ENCODE results near the gene DPH1.

Gene DPH1

DNA sequence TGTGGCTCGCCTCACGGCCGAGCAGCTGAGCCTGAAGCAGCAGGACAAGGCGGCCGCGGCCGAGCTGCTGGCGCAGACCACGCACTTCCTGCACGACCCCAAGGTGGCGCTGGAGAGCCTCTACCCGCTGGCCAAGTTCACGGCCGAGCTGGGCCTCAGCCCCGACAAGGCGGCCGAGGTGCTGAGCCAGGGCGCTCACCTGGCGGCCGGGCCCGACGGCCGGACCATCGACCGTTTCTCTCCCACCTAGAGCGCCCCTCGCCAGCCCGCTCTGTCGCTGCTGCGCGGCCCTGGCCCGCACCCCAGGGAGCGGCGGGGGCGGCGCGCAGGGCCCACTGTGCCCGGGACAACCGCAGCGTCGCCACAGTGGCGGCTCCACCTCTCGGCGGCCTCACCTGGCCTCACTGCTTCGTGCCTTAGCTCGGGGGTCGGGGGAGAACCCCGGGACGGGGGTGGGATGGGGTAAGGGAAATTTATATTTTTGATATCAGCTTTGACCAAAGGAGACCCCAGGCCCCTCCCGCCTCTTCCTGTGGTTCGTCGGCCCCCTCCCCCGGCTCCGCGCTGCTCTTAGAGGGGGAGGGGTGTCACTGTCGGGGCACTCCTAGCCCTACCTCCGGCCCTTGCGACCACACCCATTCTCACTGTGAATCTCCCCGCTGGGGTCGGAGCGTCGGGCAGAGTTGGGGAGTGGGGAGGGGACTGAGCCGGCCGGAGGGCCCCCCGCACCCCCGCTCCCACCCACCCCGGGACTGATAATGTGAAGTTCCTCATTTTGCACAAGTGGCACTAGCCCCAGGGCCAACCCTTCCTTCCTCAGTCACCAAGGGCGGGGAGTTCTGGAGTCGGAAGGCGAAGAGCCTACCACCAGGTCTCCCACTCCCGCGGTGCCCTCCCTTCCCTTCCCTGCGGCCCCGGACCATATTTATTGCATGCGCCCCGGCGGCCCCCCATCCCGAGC is 28.9 kb downstream of the DPH1 start:
- Histone ChIP-seq H3K4me1 (ENCODE audit: control insufficient read depth, low read length) (peaks cover 41% of the 10 kb centered on the region), H3K36me3 (ENCODE audit: control insufficient read depth, low read length) (no peaks in the 10 kb centered on the region; the same call in 1 of the 2 replicates), H3K9me3 (ENCODE audit: control insufficient read depth, insufficient read depth, low read length) (no peaks in the 10 kb centered on the region), H3K9me2 (replicated peaks; ENCODE audit: control insufficient read depth, low read length) (no peaks in the 10 kb centered on the region), H3K4me2 (ENCODE audit: low read length) (peak overlapping the region; percentile 49), H3K4me3 (ENCODE audit: low read length) (peak overlapping the region; percentile 48), H3K27ac (ENCODE audit: low read depth, low read length) (no peak overlapping the region), H3F3A (ENCODE audit: control insufficient read depth, insufficient read depth) (peaks cover 6% of the 10 kb centered on the region), H3K79me2 (ENCODE audit: control insufficient read depth, low read length) (no peaks in the 10 kb centered on the region), H4K20me1 (ENCODE audit: control insufficient read depth, insufficient read depth, low read depth, low read length) (peaks cover 7% of the 10 kb centered on the region), H3K27me3 (ENCODE audit: control insufficient read depth, low read length) (peaks cover 54% of the 10 kb centered on the region)
- TF ChIP-seq EZH2phosphoT487 (IDR thresholded peaks at IDR 0.05; ENCODE audit: borderline replicate concordance, low read length), result no peak
- TF ChIP-seq CTCF (IDR thresholded peaks at IDR 0.05; ENCODE audit: low read depth, low read length, poor library complexity, severe bottlenecking), result peak; percentile 82

- no peak overlapping the region for H3K4me3 ChIP-seq (ENCODE audit: low read length)
- H3F3A ChIP-seq (ENCODE audit: control insufficient read depth, insufficient read depth), result no peaks in the 10 kb centered on the region
- TF ChIP-seq CTCF (IDR thresholded peaks at IDR 0.05; ENCODE audit: low read depth, low read length, poor library complexity, severe bottlenecking) (no peak), EZH2phosphoT487 (IDR thresholded peaks at IDR 0.05; ENCODE audit: borderline replicate concordance, low read length) (no peak)
- H3K79me2 ChIP-seq (ENCODE audit: control insufficient read depth, low read length), result no peaks in the 10 kb centered on the region
- peaks cover 37% of the 10 kb centered on the region for H3K4me1 ChIP-seq (ENCODE audit: control insufficient read depth, low read length)
- H3K9me2 ChIP-seq (replicated peaks; ENCODE audit: control insufficient read depth, low read length), result no peaks in the 10 kb centered on the region
- H4K20me1 ChIP-seq (ENCODE audit: control insufficient read depth, insufficient read depth, low read depth, low read length), result peaks cover 2% of the 10 kb centered on the region
- peaks cover 4% of the 10 kb centered on the region for H3K36me3 ChIP-seq (ENCODE audit: control insufficient read depth, low read length)
- H3K9me3 ChIP-seq (ENCODE audit: control insufficient read depth, insufficient read depth, low read length), result no peaks in the 10 kb centered on the region
- peaks cover 45% of the 10 kb centered on the region for H3K27me3 ChIP-seq (ENCODE audit: control insufficient read depth, low read length)
- H3K4me2 ChIP-seq (ENCODE audit: low read length), result peak overlapping the region; percentile 49; the same call in 1 of the 2 replicates
- no peak overlapping the region for H3K27ac ChIP-seq (ENCODE audit: low read depth, low read length)
Observed at GRCh38 chr17:2059547-2060384, 29.8 kb downstream of the DPH1 start.

DNA sequence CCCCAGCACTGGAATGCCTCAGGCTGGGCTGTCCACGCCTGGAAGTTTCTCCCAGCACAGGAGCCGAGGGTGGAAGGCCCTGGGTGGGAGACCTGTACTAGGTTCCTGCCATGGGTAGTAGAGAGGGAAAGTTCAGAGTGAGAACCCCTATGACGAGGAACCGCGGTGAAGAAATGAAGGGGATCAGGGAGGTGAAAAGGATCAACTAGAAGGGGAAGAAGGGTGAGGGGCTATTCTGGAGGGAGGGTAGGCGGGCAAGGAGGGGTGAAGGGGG is 30.4 kb downstream of the DPH1 start:
- H3K4me2 ChIP-seq (ENCODE audit: low read length), result no peak overlapping the region
- no peaks in the 10 kb centered on the region for H3F3A ChIP-seq (ENCODE audit: control insufficient read depth, insufficient read depth)
- peaks cover 5% of the 10 kb centered on the region for H3K36me3 ChIP-seq (ENCODE audit: control insufficient read depth, low read length)
- H4K20me1 ChIP-seq (ENCODE audit: control insufficient read depth, insufficient read depth, low read depth, low read length), result peaks cover 2% of the 10 kb centered on the region
- no peaks in the 10 kb centered on the region for H3K9me2 ChIP-seq (replicated peaks; ENCODE audit: control insufficient read depth, low read length)
- H3K9me3 ChIP-seq (ENCODE audit: control insufficient read depth, insufficient read depth, low read length), result no peaks in the 10 kb centered on the region
- H3K27me3 ChIP-seq (ENCODE audit: control insufficient read depth, low read length), result peaks cover 40% of the 10 kb centered on the region
- no peak for TF ChIP-seq EZH2phosphoT487 (IDR thresholded peaks at IDR 0.05; ENCODE audit: borderline replicate concordance, low read length)
- TF ChIP-seq CTCF (IDR thresholded peaks at IDR 0.05; ENCODE audit: low read depth, low read length, poor library complexity, severe bottlenecking), result no peak
- peaks cover 34% of the 10 kb centered on the region for H3K4me1 ChIP-seq (ENCODE audit: control insufficient read depth, low read length)
- no peak overlapping the region for H3K4me3 ChIP-seq (ENCODE audit: low read length)
- no peaks in the 10 kb centered on the region for H3K79me2 ChIP-seq (ENCODE audit: control insufficient read depth, low read length)
- H3K27ac ChIP-seq (ENCODE audit: low read depth, low read length), result no peak overlapping the region

All from DOHH2 (cell line).